Loucy (cell line): ENCODE measurements around the gene EDN3.

Source experiments
- CTCF ChIP-seq: fragments of 200-600 bp; sonication (generic); conservative IDR thresholded peaks from 2 replicates; pipeline ENCODE4 v1.5.1; 2014; ENCODE audit warnings: mild to moderate bottlenecking, antibody characterized with exemption, low read length
- EZH2phosphoT487 ChIP-seq: fragments of 200-600 bp; IDR thresholded peaks from 2 replicates; pipeline ENCODE4 v1.6.1; 2018; ENCODE audit warnings: antibody characterized with exemption, mild to moderate bottlenecking, moderate library complexity, borderline replicate concordance

DNA sequence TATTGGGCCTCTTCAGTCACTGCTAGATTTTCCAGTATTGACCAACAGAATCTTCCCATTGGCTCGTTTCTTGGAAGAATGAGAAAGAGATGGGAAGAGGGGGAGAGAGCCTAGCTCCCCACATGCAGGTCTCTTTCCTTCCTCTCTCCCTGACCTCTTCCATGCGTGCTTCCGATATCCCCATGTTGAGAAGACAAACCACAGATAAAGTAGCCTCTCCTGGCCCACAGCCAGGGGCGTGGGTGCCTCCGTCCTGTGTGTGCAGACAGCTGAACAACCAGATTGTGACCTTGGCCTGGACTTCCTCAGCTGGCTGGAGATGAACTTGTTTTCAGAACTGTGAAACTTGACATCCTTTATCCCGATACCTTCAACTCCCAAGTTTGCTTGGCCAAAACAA is 71.0 kb downstream of the EDN3 start:
- no peak for TF ChIP-seq CTCF
- TF ChIP-seq EZH2phosphoT487, result no peak
